GM12878 (cell line): ENCODE data around the gene MIA2.

ENCODE experiments used
- ELK1 ChIP-seq: IDR thresholded peaks from 2 replicates; pipeline ENCODE4 v1.6.1; 2012; ENCODE audit warnings: low read depth, low read length, improper control_type of control experiment
- JUND ChIP-seq: IDR thresholded peaks from 2 replicates; pipeline ENCODE4 v1.6.1; 2012; ENCODE audit warnings: low read depth, mild to moderate bottlenecking, low read length, improper control_type of control experiment, moderate library complexity
- RAD51 ChIP-seq: fragments of 450-650 bp; IDR thresholded peaks from 2 replicates; pipeline ENCODE4 v1.6.1; 2016; ENCODE audit warnings: moderate library complexity, mild to moderate bottlenecking, inconsistent platforms

- TF ChIP-seq JUND, result no peak
- no peak for TF ChIP-seq RAD51
- no peak for TF ChIP-seq ELK1
Measured at GRCh38 chr14:39212034-39212433, 21.7 kb upstream of the MIA2 start.
